Mesendoderm (in vitro differentiated cells): ENCODE data around the gene AFM.

Source experiments
- DNase-seq: peaks from one replicate; pipeline ENCODE4 v3.0.0; 2013
- H2AK5ac ChIP-seq: 2 replicates; pipeline ENCODE4 v1.6.1; 2013; ENCODE audit warnings: low read length, inconsistent platforms
- H2BK120ac ChIP-seq: 2 replicates; pipeline ENCODE4 v1.6.1; 2013; ENCODE audit warnings: low read depth, mild to moderate bottlenecking, low read length, moderate library complexity, mixed read lengths
- H2BK15ac ChIP-seq: replicated peaks from 2 replicates; pipeline ENCODE4 v1.6.1; 2013; ENCODE audit warnings: low read depth, mild to moderate bottlenecking, moderate library complexity
- H2BK5ac ChIP-seq: 2 replicates; pipeline ENCODE4 v1.6.1; 2013; ENCODE audit warnings: low read length, inconsistent platforms
- H3K18ac ChIP-seq: 2 replicates; pipeline ENCODE4 v1.6.1; 2013; ENCODE audit warnings: mild to moderate bottlenecking, low read length, mixed read lengths
- H3K23ac ChIP-seq: one replicate; pipeline ENCODE4 v1.6.1; 2013; ENCODE audit warnings: low read length
- H3K27ac ChIP-seq: 2 replicates; pipeline ENCODE4 v1.5.1; 2013; ENCODE audit warnings: low read depth, mild to moderate bottlenecking, inconsistent platforms, low read length, moderate library complexity
- H3K27me3 ChIP-seq: 2 replicates; pipeline ENCODE4 v1.6.1; 2013; ENCODE audit warnings: low read length, control low read depth, mild to moderate bottlenecking, inconsistent platforms; ENCODE audit not compliant: insufficient read depth, poor library complexity
- H3K36me3 ChIP-seq: 2 replicates; pipeline ENCODE4 v1.6.1; 2013; ENCODE audit warnings: low read length, inconsistent platforms; ENCODE audit not compliant: control insufficient read depth, insufficient read depth
- H3K4ac ChIP-seq: one replicate; pipeline ENCODE4 v1.6.1; 2013; ENCODE audit warnings: low read depth, mild to moderate bottlenecking, low read length, moderate library complexity
- H3K4me1 ChIP-seq: 2 replicates; pipeline ENCODE4 v1.6.1; 2013; ENCODE audit warnings: low read depth, low read length, inconsistent platforms; ENCODE audit not compliant: control insufficient read depth
- H3K4me2 ChIP-seq: 2 replicates; pipeline ENCODE4 v1.6.1; 2013; ENCODE audit warnings: low read length
- H3K4me3 ChIP-seq: 2 replicates; pipeline ENCODE4 v1.5.1; 2013; ENCODE audit warnings: mild to moderate bottlenecking, low read length
- H3K56ac ChIP-seq: one replicate; pipeline ENCODE4 v1.6.1; 2013; ENCODE audit warnings: low read length
- H3K79me1 ChIP-seq: 2 replicates; pipeline ENCODE4 v1.6.1; 2013; ENCODE audit warnings: low read length, inconsistent platforms
- H3K79me2 ChIP-seq: 2 replicates; pipeline ENCODE4 v1.6.1; 2013; ENCODE audit warnings: mild to moderate bottlenecking, low read length; ENCODE audit not compliant: control insufficient read depth, insufficient read depth
- H3K9ac ChIP-seq: 2 replicates; pipeline ENCODE4 v1.6.1; 2013; ENCODE audit warnings: low read length, inconsistent platforms
- H4K5ac ChIP-seq: one replicate; pipeline ENCODE4 v1.6.1; 2013; ENCODE audit warnings: low read length
- H4K8ac ChIP-seq: one replicate; pipeline ENCODE4 v1.6.1; 2013; ENCODE audit warnings: low read depth, mild to moderate bottlenecking, control low read depth, low read length, moderate library complexity
- WGBS: extraction: QIAGEN DNeasy Blood & Tissue Kit; methylation state at CpG from one replicate; pipeline ENCODE4 v1.1.7; 2013; ENCODE audit warnings: low lambda C conversion rate, missing lambda C conversion rate; ENCODE audit not compliant: insufficient coverage; ENCODE audit errors: extremely low coverage; 5-methylcytosine and 5-hydroxymethylcytosine counted together

Gene AFM

DNA sequence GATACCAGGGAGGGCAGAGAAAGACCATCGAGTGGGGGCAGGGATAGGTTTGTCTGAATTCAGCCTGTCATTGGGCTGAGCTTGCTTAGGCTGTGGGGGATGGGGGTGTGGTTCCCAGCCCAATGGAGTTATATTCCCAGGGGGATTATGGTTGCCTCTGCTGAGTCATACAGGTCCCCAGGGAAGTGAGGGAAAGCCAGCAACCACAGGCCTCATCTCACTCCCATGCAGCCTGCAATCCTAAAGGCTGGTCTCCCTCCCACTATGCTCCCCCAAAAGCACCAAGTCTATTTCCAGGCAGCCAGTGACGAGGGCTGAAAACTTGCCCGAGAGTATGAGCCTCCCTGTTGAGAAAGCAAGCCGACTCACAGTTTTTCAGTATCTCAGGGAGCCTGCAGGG, 39.3 kb downstream of the AFM start:
- Histone ChIP-seq H3K4me3 (no peak overlapping the region), H3K79me2 (no peaks in the 10 kb centered on the region), H2AK5ac (no peak overlapping the region), H2BK15ac (no peak overlapping the region), H4K8ac (no peak overlapping the region), H2BK120ac (no peak overlapping the region), H2BK5ac (peak overlapping the region; percentile 69), H4K5ac (no peak overlapping the region), H3K9ac (no peak overlapping the region), H3K27me3 (no peaks in the 10 kb centered on the region), H3K23ac (no peak overlapping the region), H3K4ac (peak overlapping the region; percentile 71), H3K4me2 (no peak overlapping the region), H3K79me1 (no peaks in the 10 kb centered on the region), H3K18ac (peak overlapping the region; percentile 13), H3K36me3 (no peaks in the 10 kb centered on the region), H3K27ac (peak overlapping the region; percentile 49), H3K56ac (peak overlapping the region; percentile 74), H3K4me1 (peaks cover 4% of the 10 kb centered on the region)
- no CpG with 5 or more reads among the region's 4 CpGs for WGBS
- peak; percentile 88 for DNase-seq

- WGBS, result no CpG with 5 or more reads among the region's 2 CpGs
- H2AK5ac ChIP-seq, result no peak overlapping the region
- no peaks in the 10 kb centered on the region for H3K27me3 ChIP-seq
- H3K79me2 ChIP-seq, result no peaks in the 10 kb centered on the region
- no peak overlapping the region for H2BK15ac ChIP-seq
- H3K79me1 ChIP-seq, result no peaks in the 10 kb centered on the region
- no peak overlapping the region for H4K5ac ChIP-seq
- H3K56ac ChIP-seq, result no peak overlapping the region
- no peak overlapping the region for H3K9ac ChIP-seq
- no peak overlapping the region for H3K4me3 ChIP-seq
- no peak overlapping the region for H4K8ac ChIP-seq
- H3K23ac ChIP-seq, result no peak overlapping the region
- DNase-seq, result peak; percentile 18
- no peak overlapping the region for H3K18ac ChIP-seq
- H3K27ac ChIP-seq, result no peak overlapping the region
- no peak overlapping the region for H2BK120ac ChIP-seq
- H3K36me3 ChIP-seq, result no peaks in the 10 kb centered on the region
- no peak overlapping the region for H3K4ac ChIP-seq
- no peak overlapping the region for H2BK5ac ChIP-seq
- H3K4me1 ChIP-seq, result peaks cover 4% of the 10 kb centered on the region
- no peak overlapping the region for H3K4me2 ChIP-seq
Observed at GRCh38 chr4:73523126-73523525, 41.6 kb downstream of the AFM start.

GRCh38 chr4:73525611-73526010, 44.1 kb downstream of the AFM start:
- no peak overlapping the region for H2AK5ac ChIP-seq
- no peak overlapping the region for H3K9ac ChIP-seq
- no peak overlapping the region for H2BK120ac ChIP-seq
- H3K27me3 ChIP-seq, result no peaks in the 10 kb centered on the region
- no peak overlapping the region for H3K56ac ChIP-seq
- no peak overlapping the region for H3K4ac ChIP-seq
- H2BK5ac ChIP-seq, result no peak overlapping the region
- no peak overlapping the region for H3K4me2 ChIP-seq
- H2BK15ac ChIP-seq, result no peak overlapping the region
- H3K79me1 ChIP-seq, result no peaks in the 10 kb centered on the region
- no peaks in the 10 kb centered on the region for H3K36me3 ChIP-seq
- no peak overlapping the region for H3K4me3 ChIP-seq
- DNase-seq, result peak; percentile 10
- H3K79me2 ChIP-seq, result no peaks in the 10 kb centered on the region
- H4K8ac ChIP-seq, result no peak overlapping the region
- H3K18ac ChIP-seq, result no peak overlapping the region
- no peak overlapping the region for H3K27ac ChIP-seq
- H4K5ac ChIP-seq, result no peak overlapping the region
- no peak overlapping the region for H3K23ac ChIP-seq
- H3K4me1 ChIP-seq, result peaks cover 2% of the 10 kb centered on the region
- no CpG with 5 or more reads among the region's 1 CpG for WGBS

DNA sequence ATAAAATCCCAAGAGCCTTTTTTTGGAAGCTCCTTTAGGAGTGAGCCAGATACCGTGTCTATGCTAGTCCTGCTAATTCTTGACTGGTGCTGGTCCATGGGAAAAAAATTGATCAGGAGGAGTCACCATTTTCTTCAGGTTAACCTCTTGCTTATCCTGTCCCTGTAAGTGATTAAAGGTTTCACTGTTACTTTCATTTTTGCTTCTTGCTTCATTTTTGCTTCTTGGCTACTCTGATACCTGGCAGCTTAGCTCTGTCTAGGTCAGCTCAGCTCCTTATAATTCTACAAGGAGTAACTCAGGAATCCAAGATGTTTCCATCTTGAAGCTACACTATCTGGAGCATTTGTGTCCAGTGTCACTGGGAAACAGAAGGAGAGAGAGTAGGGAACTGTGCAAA, 45.7 kb downstream of the AFM start:
- no peak for DNase-seq
- no peak overlapping the region for H4K8ac ChIP-seq
- no peak overlapping the region for H2BK15ac ChIP-seq
- no peak overlapping the region for H3K9ac ChIP-seq
- H3K4me2 ChIP-seq, result no peak overlapping the region
- no peaks in the 10 kb centered on the region for H3K79me1 ChIP-seq
- no peak overlapping the region for H3K23ac ChIP-seq
- no CpG with 5 or more reads among the region's 1 CpG for WGBS
- no peak overlapping the region for H2AK5ac ChIP-seq
- no peak overlapping the region for H3K56ac ChIP-seq
- no peak overlapping the region for H2BK120ac ChIP-seq
- H3K4me3 ChIP-seq, result no peak overlapping the region
- peak overlapping the region; percentile 3 for H3K18ac ChIP-seq
- H3K27ac ChIP-seq, result no peak overlapping the region
- H3K36me3 ChIP-seq, result no peaks in the 10 kb centered on the region
- H3K4me1 ChIP-seq, result no peaks in the 10 kb centered on the region
- no peak overlapping the region for H3K4ac ChIP-seq
- H3K27me3 ChIP-seq, result no peaks in the 10 kb centered on the region
- no peaks in the 10 kb centered on the region for H3K79me2 ChIP-seq
- no peak overlapping the region for H4K5ac ChIP-seq
- no peak overlapping the region for H2BK5ac ChIP-seq

- no peak overlapping the region for H3K56ac ChIP-seq
- H2BK15ac ChIP-seq, result no peak overlapping the region
- no peak overlapping the region for H3K4ac ChIP-seq
- no peak overlapping the region for H2AK5ac ChIP-seq
- H3K79me2 ChIP-seq, result no peaks in the 10 kb centered on the region
- H3K27ac ChIP-seq, result no peak overlapping the region
- H3K36me3 ChIP-seq, result no peaks in the 10 kb centered on the region
- no peaks in the 10 kb centered on the region for H3K4me1 ChIP-seq
- no peak overlapping the region for H4K5ac ChIP-seq
- no peak for DNase-seq
- H2BK120ac ChIP-seq, result no peak overlapping the region
- H3K27me3 ChIP-seq, result no peaks in the 10 kb centered on the region
- no peak overlapping the region for H3K23ac ChIP-seq
- no peak overlapping the region for H3K18ac ChIP-seq
- no peak overlapping the region for H2BK5ac ChIP-seq
- WGBS, result no CpG with 5 or more reads among the region's 2 CpGs
- H3K4me2 ChIP-seq, result no peak overlapping the region
- H3K9ac ChIP-seq, result no peak overlapping the region
- H3K4me3 ChIP-seq, result no peak overlapping the region
- no peak overlapping the region for H4K8ac ChIP-seq
- H3K79me1 ChIP-seq, result no peaks in the 10 kb centered on the region
Observed at GRCh38 chr4:73528171-73528570, 46.6 kb downstream of the AFM start.
